Measurements from ENCODE around the gene PATJ. TPM values are rescaled to one million over a fixed set of nuclear protein-coding genes. Genes with fewer than 3 reads are reported as not detected.

PATJ gene
- total and polyA plus RNA-seq, 2 of the 13 experiments (the other 11 are each of a cell fraction or from before 2014, with no cell fraction given): 6.2 to 16.8 TPM

DNA sequence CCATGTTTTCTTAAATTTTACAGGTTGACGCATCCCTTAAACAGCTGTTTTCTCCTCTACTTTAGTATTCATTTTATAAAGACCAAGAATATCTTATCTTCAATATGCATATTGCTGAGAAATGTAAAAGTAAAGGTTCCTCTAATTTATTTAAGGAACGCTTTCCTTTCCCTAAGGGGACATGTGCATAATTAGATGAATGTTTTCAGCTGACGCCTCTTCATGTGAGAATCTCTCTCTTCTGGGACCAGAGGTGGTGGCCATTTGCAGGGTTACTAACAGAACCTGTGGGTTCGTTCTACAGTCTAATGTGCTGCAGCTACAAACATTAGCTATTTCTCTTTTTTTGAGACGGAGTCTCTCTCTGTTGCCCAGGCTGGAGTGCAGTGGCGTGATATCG lies 304.6 kb downstream of the PATJ start (continued):
- TF ChIP-seq, protein P1, sequence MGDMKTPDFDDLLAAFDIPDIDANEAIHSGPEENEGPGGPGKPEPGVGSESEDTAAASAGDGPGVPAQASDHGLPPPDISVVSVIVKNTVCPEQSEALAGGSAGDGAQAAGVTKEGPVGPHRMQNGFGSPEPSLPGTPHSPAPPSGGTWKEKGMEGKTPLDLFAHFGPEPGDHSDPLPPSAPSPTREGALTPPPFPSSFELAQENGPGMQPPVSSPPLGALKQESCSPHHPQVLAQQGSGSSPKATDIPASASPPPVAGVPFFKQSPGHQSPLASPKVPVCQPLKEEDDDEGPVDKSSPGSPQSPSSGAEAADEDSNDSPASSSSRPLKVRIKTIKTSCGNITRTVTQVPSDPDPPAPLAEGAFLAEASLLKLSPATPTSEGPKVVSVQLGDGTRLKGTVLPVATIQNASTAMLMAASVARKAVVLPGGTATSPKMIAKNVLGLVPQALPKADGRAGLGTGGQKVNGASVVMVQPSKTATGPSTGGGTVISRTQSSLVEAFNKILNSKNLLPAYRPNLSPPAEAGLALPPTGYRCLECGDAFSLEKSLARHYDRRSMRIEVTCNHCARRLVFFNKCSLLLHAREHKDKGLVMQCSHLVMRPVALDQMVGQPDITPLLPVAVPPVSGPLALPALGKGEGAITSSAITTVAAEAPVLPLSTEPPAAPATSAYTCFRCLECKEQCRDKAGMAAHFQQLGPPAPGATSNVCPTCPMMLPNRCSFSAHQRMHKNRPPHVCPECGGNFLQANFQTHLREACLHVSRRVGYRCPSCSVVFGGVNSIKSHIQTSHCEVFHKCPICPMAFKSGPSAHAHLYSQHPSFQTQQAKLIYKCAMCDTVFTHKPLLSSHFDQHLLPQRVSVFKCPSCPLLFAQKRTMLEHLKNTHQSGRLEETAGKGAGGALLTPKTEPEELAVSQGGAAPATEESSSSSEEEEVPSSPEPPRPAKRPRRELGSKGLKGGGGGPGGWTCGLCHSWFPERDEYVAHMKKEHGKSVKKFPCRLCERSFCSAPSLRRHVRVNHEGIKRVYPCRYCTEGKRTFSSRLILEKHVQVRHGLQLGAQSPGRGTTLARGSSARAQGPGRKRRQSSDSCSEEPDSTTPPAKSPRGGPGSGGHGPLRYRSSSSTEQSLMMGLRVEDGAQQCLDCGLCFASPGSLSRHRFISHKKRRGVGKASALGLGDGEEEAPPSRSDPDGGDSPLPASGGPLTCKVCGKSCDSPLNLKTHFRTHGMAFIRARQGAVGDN (CRISPR knock-in tag; IDR thresholded peaks at IDR 0.05): no peak
- TF ChIP-seq ZNF558 (CRISPR knock-in tag; IDR thresholded peaks at IDR 0.05; ENCODE audit: borderline replicate concordance) (no peak), AGO2 (optimal IDR thresholded peaks at IDR 0.05; ENCODE audit: low read depth, low read length) (no peak)

DNA sequence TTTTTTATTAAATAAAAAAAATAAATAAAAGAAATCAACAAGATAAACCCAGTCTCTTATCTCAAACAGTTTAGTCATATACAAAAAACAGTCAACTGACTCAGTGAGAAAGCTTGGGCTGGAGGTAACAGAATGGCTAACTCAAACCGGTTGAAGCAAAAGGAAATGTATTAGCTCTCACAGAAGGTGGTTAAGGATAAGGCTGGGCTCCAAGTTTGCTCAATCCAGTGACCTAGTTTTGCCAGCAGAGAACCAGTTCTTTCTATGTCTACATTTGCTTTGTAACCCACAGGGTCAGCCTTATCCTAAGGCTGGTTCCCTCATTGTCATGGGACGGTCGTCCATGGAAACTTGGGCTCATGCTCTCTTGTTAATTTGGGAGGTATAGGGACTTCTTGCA lies 307.9 kb downstream of the PATJ start:
- in situ Hi-C loops (cut with HindIII; ENCODE audit: extremely low pct_ligation_motif_present, low pct_unique_long_range_greater_than_20kb) (no loop called here), intact Hi-C loops (cut with micrococcal nuclease; ENCODE audit: unreplicated experiment) (no loop called here)
- Histone ChIP-seq H3K9me3 (ENCODE audit: low read length) (no peaks in the 10 kb centered on the region), H4K20me1 (ENCODE audit: insufficient read depth, low read length) (no peaks in the 10 kb centered on the region), H3K4me1 (ENCODE audit: insufficient read depth, low read length) (no peaks in the 10 kb centered on the region; the same call in 1 of the 2 replicates), H3K79me2 (ENCODE audit: insufficient read depth, low read length) (no peaks in the 10 kb centered on the region), H3K9ac (ENCODE audit: insufficient read depth, low read depth, low read length) (no peak overlapping the region), H3K4me3 (replicated peaks in 1 of 3; ENCODE audit: insufficient read depth in 1 of 3, low read depth in 2 of 3, low read length in 3 of 3) (no peak overlapping the region), H3K27me3 (ENCODE audit: control insufficient read depth in 1 of 2, insufficient read depth in 2 of 2, low read length in 2 of 2) (no peaks in the 10 kb centered on the region), H2AFZ (ENCODE audit: low read length) (no peak overlapping the region), H3K4me2 (ENCODE audit: low read depth, low read length) (no peak overlapping the region), H3K27ac (ENCODE audit: extremely low read length, insufficient read depth, low read length) (no peak overlapping the region), H3K36me3 (replicated peaks in 1 of 2; ENCODE audit: control insufficient read depth in 1 of 2, insufficient read depth in 2 of 2, low read length in 2 of 2) (0 out of 5 replicates have a peak, but pooled peaks cover 2 to 3% of the 10 kb centered on the region in 2 experiments)
- no peak for DNase-seq (ENCODE audit: low spot score)
- TF ChIP-seq, protein P2, sequence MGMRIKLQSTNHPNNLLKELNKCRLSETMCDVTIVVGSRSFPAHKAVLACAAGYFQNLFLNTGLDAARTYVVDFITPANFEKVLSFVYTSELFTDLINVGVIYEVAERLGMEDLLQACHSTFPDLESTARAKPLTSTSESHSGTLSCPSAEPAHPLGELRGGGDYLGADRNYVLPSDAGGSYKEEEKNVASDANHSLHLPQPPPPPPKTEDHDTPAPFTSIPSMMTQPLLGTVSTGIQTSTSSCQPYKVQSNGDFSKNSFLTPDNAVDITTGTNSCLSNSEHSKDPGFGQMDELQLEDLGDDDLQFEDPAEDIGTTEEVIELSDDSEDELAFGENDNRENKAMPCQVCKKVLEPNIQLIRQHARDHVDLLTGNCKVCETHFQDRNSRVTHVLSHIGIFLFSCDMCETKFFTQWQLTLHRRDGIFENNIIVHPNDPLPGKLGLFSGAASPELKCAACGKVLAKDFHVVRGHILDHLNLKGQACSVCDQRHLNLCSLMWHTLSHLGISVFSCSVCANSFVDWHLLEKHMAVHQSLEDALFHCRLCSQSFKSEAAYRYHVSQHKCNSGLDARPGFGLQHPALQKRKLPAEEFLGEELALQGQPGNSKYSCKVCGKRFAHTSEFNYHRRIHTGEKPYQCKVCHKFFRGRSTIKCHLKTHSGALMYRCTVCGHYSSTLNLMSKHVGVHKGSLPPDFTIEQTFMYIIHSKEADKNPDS (CRISPR knock-in tag; IDR thresholded peaks at IDR 0.05): no peak
- TF ChIP-seq DR1 (CRISPR knock-in tag; IDR thresholded peaks at IDR 0.05): no peak
- ATAC-seq: no peak
- no TSS peak for BruUV-seq (replicated peaks)
- 95% methylated on average over 3 of the region's 3 CpGs for WGBS (ENCODE audit: low lambda C conversion rate)
- FAIRE-seq: no peak
- ChIA-PET POLR2A (no interaction called here), CTCF (ENCODE audit: low intra/inter-chr PET ratio, low total read pairs) (no interaction called here)
